ENCODE measurements around the gene PUDP.
A peak's percentile ranks its signal among the peaks of the same experiment; 100 is the strongest.
"Not testable (repeated sequence)": the region's sequence is repeated elsewhere in the genome, so short reads cannot be mapped to it uniquely, and the experiment has no call there.

The PUDP gene

DNA sequence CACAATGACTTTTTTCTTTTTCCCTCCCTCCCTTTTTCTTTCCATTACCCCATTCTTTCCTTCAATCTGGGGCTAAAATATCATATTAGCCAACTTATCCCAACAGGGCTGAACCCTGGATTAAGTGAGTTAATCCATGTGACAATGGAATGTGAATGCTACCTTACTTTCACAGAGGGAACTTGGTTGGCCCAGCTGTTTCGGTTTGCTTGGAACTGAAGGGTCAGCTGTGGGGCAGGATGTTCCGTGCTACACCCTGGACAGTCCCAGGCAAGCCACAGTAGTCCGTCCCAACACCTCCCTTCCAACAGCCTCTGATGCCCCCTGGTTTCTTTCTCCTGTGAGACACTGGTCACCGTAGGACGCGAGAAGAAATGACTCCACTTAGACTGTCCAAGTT, 95.4 kb downstream of the PUDP start:
- no peak for DNase-seq (ENCODE audit: low read depth)

DNA sequence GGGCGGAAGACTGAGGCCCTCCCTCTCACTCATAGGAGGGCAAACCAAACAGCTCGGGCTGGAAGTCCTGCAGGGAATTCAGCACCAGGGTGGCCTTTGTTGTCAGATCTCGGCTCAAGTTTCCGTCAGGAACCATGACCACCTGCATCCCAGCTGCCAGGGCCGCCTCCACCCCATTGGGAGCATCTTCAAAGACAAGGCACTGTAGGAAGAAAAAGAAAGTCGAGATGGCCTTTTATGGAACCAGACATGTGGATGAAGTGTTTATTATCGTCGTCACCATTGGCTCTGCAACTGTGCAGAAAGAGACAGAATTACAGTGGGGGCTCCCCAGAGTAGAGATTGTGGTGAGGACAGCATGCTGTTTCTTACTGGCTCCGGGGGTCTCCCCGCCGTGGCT, 97.7 kb downstream of the PUDP start:
- TF ChIP-seq, protein P1, sequence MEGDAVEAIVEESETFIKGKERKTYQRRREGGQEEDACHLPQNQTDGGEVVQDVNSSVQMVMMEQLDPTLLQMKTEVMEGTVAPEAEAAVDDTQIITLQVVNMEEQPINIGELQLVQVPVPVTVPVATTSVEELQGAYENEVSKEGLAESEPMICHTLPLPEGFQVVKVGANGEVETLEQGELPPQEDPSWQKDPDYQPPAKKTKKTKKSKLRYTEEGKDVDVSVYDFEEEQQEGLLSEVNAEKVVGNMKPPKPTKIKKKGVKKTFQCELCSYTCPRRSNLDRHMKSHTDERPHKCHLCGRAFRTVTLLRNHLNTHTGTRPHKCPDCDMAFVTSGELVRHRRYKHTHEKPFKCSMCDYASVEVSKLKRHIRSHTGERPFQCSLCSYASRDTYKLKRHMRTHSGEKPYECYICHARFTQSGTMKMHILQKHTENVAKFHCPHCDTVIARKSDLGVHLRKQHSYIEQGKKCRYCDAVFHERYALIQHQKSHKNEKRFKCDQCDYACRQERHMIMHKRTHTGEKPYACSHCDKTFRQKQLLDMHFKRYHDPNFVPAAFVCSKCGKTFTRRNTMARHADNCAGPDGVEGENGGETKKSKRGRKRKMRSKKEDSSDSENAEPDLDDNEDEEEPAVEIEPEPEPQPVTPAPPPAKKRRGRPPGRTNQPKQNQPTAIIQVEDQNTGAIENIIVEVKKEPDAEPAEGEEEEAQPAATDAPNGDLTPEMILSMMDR (conservative IDR thresholded peaks at IDR 0.05; ENCODE audit: low read depth, low read length): no peak

More for the DNA sequence above, 95.4 kb downstream of the PUDP start:
- TF ChIP-seq, protein P1 (conservative IDR thresholded peaks at IDR 0.05; ENCODE audit: low read depth, low read length): no peak
- H3K4me3 ChIP-seq (ENCODE audit: low read depth, low read length): no peak overlapping the region

DNA sequence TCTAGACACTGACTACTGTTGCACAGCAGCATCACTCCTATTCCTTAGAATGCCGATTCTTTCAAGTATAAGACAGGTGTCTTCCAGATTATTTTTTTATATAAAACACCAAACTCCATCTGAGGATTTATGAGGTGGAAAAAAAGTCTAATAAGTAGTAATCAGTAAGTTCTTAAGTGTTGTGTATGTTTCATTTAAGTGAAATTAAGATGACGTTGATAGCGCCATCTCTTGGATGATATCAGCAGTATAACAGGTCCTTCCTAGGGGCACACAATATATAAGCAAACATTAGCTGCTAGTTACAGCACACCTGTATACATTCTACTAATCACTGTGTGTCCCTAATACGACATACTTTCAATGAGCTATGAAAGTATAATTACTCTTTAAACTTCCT, 100.0 kb downstream of the PUDP start:
- no peak for DNase-seq (ENCODE audit: low read depth)
- TF ChIP-seq, protein P1 (conservative IDR thresholded peaks at IDR 0.05; ENCODE audit: low read depth, low read length): no peak
- no peak overlapping the region for H3K4me3 ChIP-seq (ENCODE audit: low read depth, low read length)

More for the DNA sequence above, 97.7 kb downstream of the PUDP start:
- DNase-seq (ENCODE audit: low read depth): no peak
- no peak overlapping the region for H3K4me3 ChIP-seq (ENCODE audit: low read depth, low read length)

DNA sequence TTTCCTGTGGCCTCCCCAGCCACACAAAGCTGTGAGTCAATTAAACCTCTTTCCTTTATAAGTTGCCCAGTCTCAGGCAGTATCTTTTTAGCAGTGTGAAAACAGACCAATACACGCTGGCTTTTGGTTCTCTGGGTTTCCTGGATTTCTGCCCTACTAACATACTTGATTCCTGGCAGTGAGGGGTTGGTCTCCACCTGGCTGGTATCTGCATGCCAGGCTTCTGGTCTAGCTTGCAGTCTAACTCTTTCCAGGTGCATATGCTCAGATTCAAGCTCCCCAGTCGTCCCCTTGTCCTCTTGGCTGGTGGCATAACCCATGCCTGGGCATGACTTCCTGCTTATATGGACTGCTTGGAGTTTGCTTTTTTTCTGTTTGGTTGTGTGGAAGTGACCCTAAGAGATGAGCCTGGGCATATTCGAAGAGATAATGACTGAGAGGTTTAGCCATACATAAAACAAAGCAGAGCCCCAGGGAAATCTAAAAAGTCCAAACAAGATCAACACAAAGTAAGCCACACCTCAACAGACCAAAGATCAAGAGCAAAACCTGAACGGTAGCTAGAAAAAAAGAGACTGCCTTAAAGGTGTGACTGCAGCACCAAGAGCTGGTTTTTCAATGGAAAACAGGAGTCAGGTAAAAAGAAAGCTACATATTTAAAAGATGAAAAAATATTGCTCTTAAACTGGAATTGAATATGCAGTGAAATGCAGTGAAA, 102.6 kb downstream of the PUDP start:
- H3K4me3 ChIP-seq (ENCODE audit: low read depth, low read length): no peak overlapping the region
- DNase-seq (ENCODE audit: low read depth): no peak
- TF ChIP-seq, protein P1 (conservative IDR thresholded peaks at IDR 0.05; ENCODE audit: low read depth, low read length): no peak

DNA sequence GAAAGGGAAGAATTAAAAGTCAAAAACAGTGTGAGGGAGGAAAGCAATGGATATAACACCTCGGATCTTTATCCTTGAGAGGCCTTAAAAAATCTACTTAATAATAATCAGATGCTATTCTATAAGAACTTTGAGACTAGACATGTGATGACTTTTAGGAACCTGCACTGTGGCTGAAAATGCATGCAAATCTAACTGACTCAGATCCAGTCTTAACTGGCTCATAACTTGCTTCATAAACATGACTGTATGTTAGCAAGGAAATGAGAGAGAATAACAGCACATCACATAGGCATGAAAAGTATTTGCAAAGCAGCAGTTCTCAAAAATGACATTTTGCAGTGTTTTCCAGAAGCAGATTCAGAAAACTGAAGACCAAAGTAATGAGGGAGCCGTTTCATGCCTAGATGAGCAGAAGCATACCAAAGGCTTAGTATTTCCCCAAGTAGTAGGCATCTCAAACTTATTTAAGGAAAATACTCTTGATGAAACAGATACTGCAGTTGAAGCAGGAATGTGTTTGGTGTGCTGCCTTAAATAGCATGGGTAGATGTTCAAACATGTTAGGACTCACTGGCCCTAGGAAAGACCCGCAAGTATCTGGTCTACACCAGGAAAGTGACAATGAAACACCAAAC, 104.0 kb downstream of the PUDP start:
- DNase-seq (ENCODE audit: low read depth): peak; percentile 72
- H3K4me3 ChIP-seq (ENCODE audit: low read depth, low read length): not testable (repeated sequence)

DNA sequence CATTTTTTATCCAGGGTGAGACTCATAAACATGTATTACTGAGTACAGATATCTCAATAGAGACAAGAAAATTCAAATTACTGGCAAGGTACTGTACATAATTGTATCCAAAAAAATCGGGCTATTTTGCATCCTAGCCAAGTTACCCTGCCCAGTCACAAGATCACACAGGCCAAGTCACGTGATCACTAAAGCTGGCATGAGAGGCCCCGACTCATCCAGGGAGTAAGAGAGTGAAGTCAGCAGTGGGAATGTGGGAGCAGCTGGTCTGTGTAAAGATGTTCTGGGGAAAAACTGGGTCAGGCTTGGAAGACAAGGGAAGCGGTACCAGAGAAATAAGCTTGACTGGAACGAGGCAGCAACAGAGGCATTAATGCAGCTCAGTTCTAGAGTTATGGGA, 119.7 kb downstream of the PUDP start:
- no peak for DNase-seq (ENCODE audit: low read depth)
- TF ChIP-seq, protein P1 (conservative IDR thresholded peaks at IDR 0.05; ENCODE audit: low read depth, low read length): no peak
- H3K4me3 ChIP-seq (ENCODE audit: low read depth, low read length): no peak overlapping the region

DNA sequence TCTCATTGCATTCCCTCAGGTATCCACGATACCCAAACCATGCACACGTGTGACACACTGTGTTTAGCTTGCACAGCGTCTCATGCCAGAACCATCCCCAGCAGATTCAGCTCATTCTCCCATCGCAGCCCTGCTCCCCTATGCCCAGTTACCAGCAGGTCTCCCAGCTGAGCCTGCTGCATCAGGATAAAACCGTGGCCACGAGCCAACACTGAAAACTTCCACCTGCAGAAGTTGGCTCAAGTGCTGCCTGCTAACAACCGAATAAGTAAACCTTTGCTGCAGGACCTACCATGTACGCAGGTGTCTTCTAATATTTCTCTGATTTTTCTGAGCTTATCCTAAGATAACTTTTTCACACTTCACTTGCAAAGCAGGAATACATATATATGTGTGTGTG, 120.9 kb downstream of the PUDP start:
- H3K4me3 ChIP-seq (ENCODE audit: low read depth, low read length): no peak overlapping the region
- TF ChIP-seq, protein P1 (conservative IDR thresholded peaks at IDR 0.05; ENCODE audit: low read depth, low read length): no peak
- DNase-seq (ENCODE audit: low read depth): no peak

DNA sequence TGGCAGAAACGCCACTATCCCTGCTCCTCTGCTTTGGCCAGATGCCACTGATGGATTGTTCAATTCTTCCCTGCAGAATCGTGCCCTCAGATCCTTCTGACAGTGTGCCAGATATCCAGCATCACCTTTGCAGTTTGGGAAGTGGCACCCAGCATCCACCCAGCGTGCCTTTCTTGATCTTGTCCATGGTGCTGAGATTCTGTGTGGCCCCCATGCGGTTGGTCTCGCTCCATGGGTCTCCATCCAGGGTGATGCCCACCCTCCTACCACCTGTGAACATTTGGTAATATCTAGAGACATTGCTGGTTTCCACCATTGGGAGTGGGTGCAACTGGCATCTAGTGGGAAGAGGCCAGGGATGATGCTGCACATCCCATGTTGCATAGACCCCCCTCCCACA, 121.6 kb downstream of the PUDP start:
- H3K4me3 ChIP-seq (ENCODE audit: low read depth, low read length): not testable (repeated sequence)

More for the DNA sequence above, 121.6 kb downstream of the PUDP start:
- DNase-seq (ENCODE audit: low read depth): not testable (repeated sequence)

Measured in choroid plexus epithelial cell (primary cell).